Right ventricle myocardium superior (tissue), 1 donor: ENCODE measurements around the gene TSACC. TPM values are rescaled to one million over a fixed set of nuclear protein-coding genes. Genes with fewer than 3 reads are reported as not detected.
"Not testable (repeated sequence)": the region's sequence is repeated elsewhere in the genome, so short reads cannot be mapped to it uniquely, and the experiment has no call there.

ENCODE experiments used
- ATAC-seq: fragments of 200-7000 bp; cut with Tn5 transposase; one replicate; pipeline ENCODE4 v1.9.1; 2020; ENCODE audit warnings: mild to moderate bottlenecking; ENCODE audit not compliant: poor library complexity
- DNase-seq: peaks from one replicate; pipeline ENCODE4 v3.0.0-alpha.2; 2020
- intact Hi-C: fragments of 100-400 bp; cut with DNase I; formaldehyde crosslinking; loops from one replicate; pipeline ENCODE4 v1.11.2; 2022
- long read RNA-seq: library from polyadenylated mRNA; unstranded; transcript quantifications from one replicate; pipeline ENCODE4 v2.0.0, GENCODE V29; 2021
- total RNA-seq: library from RNA; stranded (reverse); fragmentation: NEBNext Ultra II Directional; extraction: Animal tissue kit (Norgen Biotek cat#: 25700); gene quantifications from one replicate; pipeline ENCODE4 v1.2.1, GENCODE V29; 2021
- donor health status: DM: no; HTN: yes; CAD: no; lungs with severe emphysema.

Gene TSACC
- not detected for total RNA-seq
- long read RNA-seq: 0 reads

GRCh38 chr1:156338180-156338976 is at the start of gene TSACC, which contains the start of gene CCT3:
Gene TSACC, plus strand, starts transcription at chr1:156338526. Its CDS starts 1,232 bp downstream, at chr1:156339758.
Gene CCT3, minus strand, starts transcription at chr1:156338292. Its CDS starts 108 bp downstream, at chr1:156338184.
- peak; percentile 99 for DNase-seq
- intact Hi-C loops: no loop called here
- peak; percentile 98 for ATAC-seq

GRCh38 chr1:156289857-156290256 is 48.5 kb upstream of the TSACC start:
- DNase-seq (no peak), ATAC-seq (no peak)
- intact Hi-C loops: no loop called here

DNA sequence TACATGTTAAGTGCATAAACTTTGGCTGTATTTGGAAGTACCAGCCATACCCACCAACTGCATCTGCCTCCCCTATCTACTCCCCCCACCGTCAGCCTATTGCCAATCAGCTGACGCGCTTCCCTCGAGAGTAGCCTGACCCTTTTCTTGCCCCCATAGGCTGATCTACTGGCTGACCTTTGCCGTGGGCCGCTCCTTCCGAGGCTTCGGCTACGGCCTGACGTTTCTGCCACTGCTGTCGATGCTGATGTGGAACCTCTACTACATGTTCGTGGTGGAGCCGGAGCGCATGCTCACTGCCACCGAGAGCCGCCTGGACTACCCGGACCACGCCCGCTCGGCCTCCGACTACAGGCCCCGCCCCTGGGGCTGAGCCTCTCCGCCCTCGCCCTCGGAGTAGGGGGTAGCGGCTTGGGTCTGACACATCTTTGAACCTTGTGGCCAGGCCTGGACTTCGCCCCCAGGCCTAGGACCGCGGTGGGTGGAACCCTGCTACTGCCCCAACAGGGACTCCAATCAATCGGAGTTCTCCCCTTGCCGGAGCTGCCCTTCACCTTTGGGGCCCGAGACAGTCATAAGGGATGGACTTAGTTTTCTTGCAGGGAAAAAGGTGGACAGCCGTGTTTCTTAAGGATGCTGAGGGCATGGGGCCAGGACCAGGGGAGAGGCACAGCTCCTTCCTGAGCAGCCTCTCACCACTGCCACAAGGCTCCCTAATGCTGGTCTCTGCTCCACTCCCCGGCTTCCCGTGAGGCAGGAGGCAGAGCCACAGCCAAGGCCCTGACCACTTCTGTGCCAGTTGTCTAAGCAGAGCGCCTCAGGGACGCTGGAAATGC is 46.9 kb upstream of the TSACC start:
- peak; percentile 96 for DNase-seq
- ATAC-seq: peak; percentile 95
- intact Hi-C loops: no loop called here

GRCh38 chr1:156293098-156293434 is 45.3 kb upstream of the TSACC start:
- no peak for ATAC-seq
- DNase-seq: no peak
- intact Hi-C loops: no loop called here

GRCh38 chr1:156293895-156294294 is 44.4 kb upstream of the TSACC start:
- DNase-seq: no peak
- intact Hi-C loops: no loop called here
- ATAC-seq: no peak

GRCh38 chr1:156295391-156295947 is 42.9 kb upstream of the TSACC start, which contains the start of gene GLMP:
Gene GLMP, minus strand, starts transcription at chr1:156295679. Its CDS starts 34 bp downstream, at chr1:156295645.
- peak; percentile 66 for ATAC-seq
- peak; percentile 85 for DNase-seq
- intact Hi-C loops: no loop called here

DNA sequence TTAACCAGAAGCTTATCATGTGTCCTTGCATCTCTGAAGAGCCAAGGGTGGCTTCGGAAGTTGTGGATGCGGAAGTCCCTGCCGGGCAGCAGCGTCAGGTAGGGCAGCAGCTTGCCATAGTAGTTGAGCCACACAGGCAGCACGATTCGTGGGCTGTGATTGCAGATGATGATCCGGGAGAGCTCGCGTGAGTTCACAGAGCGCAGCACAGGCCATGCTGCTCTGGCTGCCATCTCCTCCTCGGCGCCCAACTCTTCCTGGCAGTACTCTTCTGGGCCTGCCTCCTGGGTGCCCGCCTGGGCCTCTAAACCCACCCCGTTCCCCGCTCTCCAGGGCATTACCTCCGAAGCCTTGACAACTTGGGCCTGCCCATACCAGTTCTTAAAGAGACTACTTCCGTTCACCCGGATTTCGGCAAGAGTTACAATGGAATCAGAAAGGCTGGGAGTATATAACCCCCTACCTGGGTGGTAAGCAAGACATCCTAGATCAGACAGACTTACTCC is 39.4 kb upstream of the TSACC start, which contains the start of gene VHLL:
VHLL (minus strand) TSS at position 456 of the 506 bp plus-strand sequence; CDS start at position 338, 118 bp downstream.
- ATAC-seq (no peak), DNase-seq (no peak)
- intact Hi-C loops: no loop called here

- intact Hi-C loops: no loop called here
- ATAC-seq: no peak
- no peak for DNase-seq
These were observed 35.1 kb upstream of the TSACC start for GRCh38 chr1:156303241-156303640.

GRCh38 chr1:156305215-156305614 is 33.1 kb upstream of the TSACC start:
- ATAC-seq: no peak
- intact Hi-C loops: no loop called here

DNA sequence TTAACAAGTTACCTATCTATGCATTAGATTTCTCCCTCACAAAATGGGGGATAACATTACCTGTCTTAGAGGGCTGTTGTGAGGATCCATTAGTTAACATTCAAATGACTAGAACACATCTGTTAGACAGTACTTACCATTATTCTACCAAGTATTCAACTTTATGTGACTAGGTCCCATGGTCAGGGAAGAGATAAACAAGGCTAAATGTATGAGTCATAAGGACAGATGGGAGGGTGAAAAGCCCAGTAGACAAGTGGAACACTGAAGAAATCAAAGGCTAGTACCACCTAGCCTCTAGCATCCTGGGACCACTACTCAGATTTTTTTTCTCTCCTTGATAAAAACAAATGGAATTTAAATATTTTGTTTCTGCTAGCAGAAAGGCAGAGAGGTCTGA is 30.2 kb upstream of the TSACC start:
- DNase-seq: no peak
- intact Hi-C loops: no loop called here
- no peak for ATAC-seq

More at GRCh38 chr1:156305215-156305614, 33.1 kb upstream of the TSACC start:
- DNase-seq: no peak

GRCh38 chr1:156310962-156311361 is 27.4 kb upstream of the TSACC start:
- ATAC-seq: no peak
- intact Hi-C loops: no loop called here
- DNase-seq: no peak

DNA sequence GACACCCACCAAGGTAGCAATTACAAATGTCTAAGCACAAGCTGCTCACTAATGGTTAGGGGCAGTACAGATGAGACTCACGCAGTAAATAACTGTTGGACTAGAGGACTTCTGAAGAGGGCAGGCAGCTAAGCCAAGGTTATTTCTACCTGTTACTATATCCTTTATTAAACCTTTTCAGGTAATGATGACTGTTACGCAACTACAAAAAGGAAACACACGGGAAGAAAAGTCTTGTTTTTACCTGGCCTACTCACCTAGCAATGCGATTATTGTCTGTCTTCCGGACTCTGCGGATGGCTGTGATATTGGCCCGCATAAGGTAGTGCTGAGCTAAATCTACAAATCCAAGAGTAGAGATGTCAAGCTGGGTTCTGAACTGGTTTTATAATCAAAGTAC is 21.4 kb upstream of the TSACC start:
- no peak for DNase-seq
- ATAC-seq: no peak
- intact Hi-C loops: no loop called here

GRCh38 chr1:156319664-156320063 is 18.7 kb upstream of the TSACC start:
- DNase-seq (no peak), ATAC-seq (no peak)
- intact Hi-C loops: no loop called here

- ATAC-seq (no peak), DNase-seq (no peak)
- intact Hi-C loops: no loop called here
These were observed 17.8 kb upstream of the TSACC start for GRCh38 chr1:156320560-156320959.

DNA sequence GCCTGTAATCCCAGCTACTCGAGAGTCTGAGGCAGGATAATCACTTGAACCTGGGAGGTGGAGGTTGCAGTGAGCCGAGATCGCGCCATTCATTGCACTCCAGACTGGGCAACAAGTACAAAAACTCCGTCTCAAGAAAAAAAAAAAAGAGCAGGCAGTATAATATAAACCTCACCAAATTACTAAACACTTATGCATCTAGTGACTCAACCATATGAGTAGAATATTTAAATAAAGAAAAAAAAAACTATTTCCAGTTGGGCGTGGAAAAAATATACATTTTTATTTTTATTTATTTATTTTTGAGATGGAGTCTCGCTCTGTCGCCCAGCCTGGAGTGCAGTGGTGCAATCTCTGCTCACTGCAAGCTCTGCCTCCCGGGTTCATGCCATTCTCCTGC is 15.1 kb upstream of the TSACC start:
- intact Hi-C loops, DNase-seq, ATAC-seq: not testable (repeated sequence)

DNA sequence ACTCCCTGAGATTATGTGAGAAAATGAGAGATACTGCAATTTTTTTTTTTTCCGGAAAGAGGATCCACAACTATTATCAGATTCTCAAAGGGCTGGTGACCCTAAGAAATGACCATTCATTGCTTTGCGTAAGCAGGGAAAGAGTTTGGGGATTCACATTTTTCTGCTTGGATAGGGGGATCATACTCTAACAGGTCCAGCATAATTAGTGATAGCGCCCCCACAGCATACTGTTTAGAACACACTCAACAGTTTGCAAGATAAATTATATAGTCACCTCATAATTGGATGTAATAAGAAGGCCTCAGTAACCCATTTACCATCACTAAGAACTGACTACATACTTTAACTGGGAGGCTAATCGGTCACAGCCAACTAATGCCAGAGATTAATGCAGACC is 2.1 kb upstream of the TSACC start:
- intact Hi-C loops: no loop called here
- no peak for DNase-seq
- no peak for ATAC-seq

- DNase-seq (no peak), ATAC-seq (peak; percentile 0)
- intact Hi-C loops: no loop called here
These were observed 1.1 kb upstream of the TSACC start for GRCh38 chr1:156337052-156337887.

DNA sequence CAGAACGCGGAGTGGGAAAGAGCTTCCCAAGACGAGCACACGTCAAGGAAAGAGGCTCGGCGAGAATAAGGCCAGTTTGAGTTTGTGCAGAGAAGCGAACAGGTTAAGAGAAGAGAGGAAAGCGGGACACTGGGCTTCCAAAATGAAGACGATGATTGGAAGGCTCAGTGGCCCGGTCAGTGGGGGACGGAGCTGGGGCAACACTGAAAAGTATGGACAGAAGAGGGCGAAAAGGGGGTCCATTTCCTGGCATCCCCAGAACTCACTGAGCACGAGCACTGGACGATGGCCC is 492 bp upstream of the TSACC start:
- ATAC-seq: peak; percentile 20
- intact Hi-C loops: no loop called here
- peak; percentile 40 for DNase-seq
